Measurements from ENCODE around the gene PDHB.

GRCh38 chr3:58459160-58459559 is 25.5 kb upstream of the PDHB start:
- no peak for TF ChIP-seq CTCF (IDR thresholded peaks at IDR 0.05; ENCODE audit: low read length)
- no peak for TF ChIP-seq EZH2 (IDR thresholded peaks at IDR 0.05; ENCODE audit: borderline replicate concordance, low read length)

Data from OCI-LY1 (cell line).